Esophagus squamous epithelium (tissue), 4 donors: ENCODE data around the gene CDC25B.

Experiments
- CTCF ChIP-seq, 6 experiments: fragments of 450-650 bp in 4 of 6; fragments of 200-600 bp in 2 of 6; sonication (generic) in 2 of 6; IDR thresholded peaks; one replicate each; pipeline ENCODE4 v1.5.1; 2016 to 2019; ENCODE audit warnings: antibody characterized with exemption in 6 of 6, mild to moderate bottlenecking in 4 of 6, moderate library complexity in 4 of 6
- POLR2A ChIP-seq, 4 donors: fragments of 450-650 bp; IDR thresholded peaks; one replicate each; pipeline ENCODE4 v1.6.1; 2017; ENCODE audit warnings: antibody characterized with exemption in 4 of 4, mild to moderate bottlenecking in 4 of 4, moderate library complexity in 3 of 4

- TF ChIP-seq CTCF (IDR thresholded peaks at IDR 0.05), result no peak
- TF ChIP-seq POLR2A (IDR thresholded peaks at IDR 0.05), result no peak
Measured at GRCh38 chr20:3842348-3842930, 46.3 kb downstream of the CDC25B start.
